ENCODE data around the gene CSNK1A1.
A peak's percentile ranks its signal among the peaks of the same experiment; 100 is the strongest.
"Not testable (repeated sequence)": the region's sequence is repeated elsewhere in the genome, so short reads cannot be mapped to it uniquely, and the experiment has no call there.

Gene CSNK1A1

GRCh38 chr5:149572576-149573231, 21.5 kb upstream of the CSNK1A1 start:
- Histone ChIP-seq H3K4me1 (ENCODE audit: insufficient read depth, insufficient read length) (no peaks in the 10 kb centered on the region), H3K27me3 (ENCODE audit: insufficient read depth, insufficient read length) (no peaks in the 10 kb centered on the region), H3K9me3 (ENCODE audit: insufficient read depth, low read length) (no peaks in the 10 kb centered on the region), H3K4me3 (ENCODE audit: insufficient read length, low read depth) (no peak overlapping the region), H3K36me3 (ENCODE audit: insufficient read depth, insufficient read length, low read length) (no peaks in the 10 kb centered on the region), H3K9ac (ENCODE audit: insufficient read length, low read depth) (no peak overlapping the region)
- TF ChIP-seq SUZ12 (IDR thresholded peaks at IDR 0.05; ENCODE audit: extremely low read depth, insufficient read depth, insufficient read length), result no peak
- TF ChIP-seq ZNF274 (IDR thresholded peaks at IDR 0.05; ENCODE audit: low read depth, low read length), result no peak
- TF ChIP-seq YY1 (IDR thresholded peaks at IDR 0.05; ENCODE audit: insufficient read depth, insufficient read length), result no peak
- no peak for DNase-seq (ENCODE audit: low read depth, low spot score)

GRCh38 chr5:149572170-149572569, 20.9 kb upstream of the CSNK1A1 start:
- Histone ChIP-seq H3K4me1 (ENCODE audit: insufficient read depth, insufficient read length) (no peaks in the 10 kb centered on the region), H3K36me3 (ENCODE audit: insufficient read depth, insufficient read length, low read length) (no peaks in the 10 kb centered on the region), H3K4me3 (ENCODE audit: insufficient read length, low read depth) (no peak overlapping the region), H3K9me3 (ENCODE audit: insufficient read depth, low read length) (no peaks in the 10 kb centered on the region), H3K9ac (ENCODE audit: insufficient read length, low read depth) (no peak overlapping the region), H3K27me3 (ENCODE audit: insufficient read depth, insufficient read length) (no peaks in the 10 kb centered on the region)
- DNase-seq (ENCODE audit: low read depth, low spot score), result no peak
- TF ChIP-seq ZNF274 (IDR thresholded peaks at IDR 0.05; ENCODE audit: low read depth, low read length) (no peak), YY1 (IDR thresholded peaks at IDR 0.05; ENCODE audit: insufficient read depth, insufficient read length) (no peak), SUZ12 (IDR thresholded peaks at IDR 0.05; ENCODE audit: extremely low read depth, insufficient read depth, insufficient read length) (no peak)

GRCh38 chr5:149567226-149567625, 16.0 kb upstream of the CSNK1A1 start:
- Histone ChIP-seq H3K27me3 (ENCODE audit: insufficient read depth, insufficient read length) (no peaks in the 10 kb centered on the region), H3K36me3 (ENCODE audit: insufficient read depth, insufficient read length, low read length) (no peaks in the 10 kb centered on the region), H3K4me1 (ENCODE audit: insufficient read depth, insufficient read length) (peaks cover 3% of the 10 kb centered on the region), H3K4me3 (ENCODE audit: insufficient read length, low read depth) (no peak overlapping the region), H3K9me3 (ENCODE audit: insufficient read depth, low read length) (no peaks in the 10 kb centered on the region), H3K9ac (ENCODE audit: insufficient read length, low read depth) (no peak overlapping the region)
- TF ChIP-seq SUZ12 (IDR thresholded peaks at IDR 0.05; ENCODE audit: extremely low read depth, insufficient read depth, insufficient read length), result no peak
- no peak for TF ChIP-seq ZNF274 (IDR thresholded peaks at IDR 0.05; ENCODE audit: low read depth, low read length)
- TF ChIP-seq YY1 (IDR thresholded peaks at IDR 0.05; ENCODE audit: insufficient read depth, insufficient read length), result no peak
- no peak for DNase-seq (ENCODE audit: low read depth, low spot score)

GRCh38 chr5:149564542-149565140, 13.4 kb upstream of the CSNK1A1 start:
- not testable (repeated sequence) for H3K9me3 ChIP-seq (ENCODE audit: insufficient read depth, low read length); H3K36me3 ChIP-seq (ENCODE audit: insufficient read depth, insufficient read length, low read length); H3K9ac ChIP-seq (ENCODE audit: insufficient read length, low read depth); H3K4me3 ChIP-seq (ENCODE audit: insufficient read length, low read depth); H3K27me3 ChIP-seq (ENCODE audit: insufficient read depth, insufficient read length); H3K4me1 ChIP-seq (ENCODE audit: insufficient read depth, insufficient read length)
- peak; percentile 43 for DNase-seq (ENCODE audit: low read depth, low spot score)

GRCh38 chr5:149563466-149563865, 12.2 kb upstream of the CSNK1A1 start:
- no peaks in the 10 kb centered on the region for H3K36me3 ChIP-seq (ENCODE audit: insufficient read depth, insufficient read length, low read length)
- TF ChIP-seq YY1 (IDR thresholded peaks at IDR 0.05; ENCODE audit: insufficient read depth, insufficient read length), result no peak
- no peak for TF ChIP-seq SUZ12 (IDR thresholded peaks at IDR 0.05; ENCODE audit: extremely low read depth, insufficient read depth, insufficient read length)
- TF ChIP-seq ZNF274 (IDR thresholded peaks at IDR 0.05; ENCODE audit: low read depth, low read length), result no peak
- no peak overlapping the region for H3K9ac ChIP-seq (ENCODE audit: insufficient read length, low read depth)
- no peaks in the 10 kb centered on the region for H3K27me3 ChIP-seq (ENCODE audit: insufficient read depth, insufficient read length)
- H3K9me3 ChIP-seq (ENCODE audit: insufficient read depth, low read length), result no peaks in the 10 kb centered on the region
- DNase-seq (ENCODE audit: low read depth, low spot score), result no peak
- H3K4me3 ChIP-seq (ENCODE audit: insufficient read length, low read depth), result no peak overlapping the region
- H3K4me1 ChIP-seq (ENCODE audit: insufficient read depth, insufficient read length), result peaks cover 3% of the 10 kb centered on the region

GRCh38 chr5:149561848-149562247, 10.6 kb upstream of the CSNK1A1 start:
- Histone ChIP-seq H3K27me3 (ENCODE audit: insufficient read depth, insufficient read length) (no peaks in the 10 kb centered on the region), H3K4me1 (ENCODE audit: insufficient read depth, insufficient read length) (peaks cover 3% of the 10 kb centered on the region), H3K36me3 (ENCODE audit: insufficient read depth, insufficient read length, low read length) (no peaks in the 10 kb centered on the region), H3K9me3 (ENCODE audit: insufficient read depth, low read length) (no peaks in the 10 kb centered on the region), H3K4me3 (ENCODE audit: insufficient read length, low read depth) (no peak overlapping the region), H3K9ac (ENCODE audit: insufficient read length, low read depth) (no peak overlapping the region)
- DNase-seq (ENCODE audit: low read depth, low spot score), result no peak
- TF ChIP-seq SUZ12 (IDR thresholded peaks at IDR 0.05; ENCODE audit: extremely low read depth, insufficient read depth, insufficient read length) (no peak), YY1 (IDR thresholded peaks at IDR 0.05; ENCODE audit: insufficient read depth, insufficient read length) (no peak), ZNF274 (IDR thresholded peaks at IDR 0.05; ENCODE audit: low read depth, low read length) (no peak)

- DNase-seq (ENCODE audit: low read depth, low spot score), result no peak
- no peak overlapping the region for H3K4me3 ChIP-seq (ENCODE audit: insufficient read length, low read depth)
- no peaks in the 10 kb centered on the region for H3K36me3 ChIP-seq (ENCODE audit: insufficient read depth, insufficient read length, low read length)
- H3K4me1 ChIP-seq (ENCODE audit: insufficient read depth, insufficient read length), result peaks cover 3% of the 10 kb centered on the region
- no peak for TF ChIP-seq ZNF274 (IDR thresholded peaks at IDR 0.05; ENCODE audit: low read depth, low read length)
- TF ChIP-seq SUZ12 (IDR thresholded peaks at IDR 0.05; ENCODE audit: extremely low read depth, insufficient read depth, insufficient read length), result no peak
- no peak for TF ChIP-seq YY1 (IDR thresholded peaks at IDR 0.05; ENCODE audit: insufficient read depth, insufficient read length)
- no peaks in the 10 kb centered on the region for H3K9me3 ChIP-seq (ENCODE audit: insufficient read depth, low read length)
- no peak overlapping the region for H3K9ac ChIP-seq (ENCODE audit: insufficient read length, low read depth)
- H3K27me3 ChIP-seq (ENCODE audit: insufficient read depth, insufficient read length), result no peaks in the 10 kb centered on the region
These were observed 8.5 kb upstream of the CSNK1A1 start for GRCh38 chr5:149559706-149560105.

Data from NT2/D1 (cell line).